ENCODE data around the gene TOP2B. TPM values are rescaled to one million over a fixed set of nuclear protein-coding genes. Genes with fewer than 3 reads are reported as not detected.

The TOP2B gene
- total RNA-seq, 1 experiment from 2014 or later: 152 TPM

- no peak for DNase-seq (ENCODE audit: low spot score)
Measured at GRCh38 chr3:25677121-25677520, 12.4 kb upstream of the TOP2B start.

DNA sequence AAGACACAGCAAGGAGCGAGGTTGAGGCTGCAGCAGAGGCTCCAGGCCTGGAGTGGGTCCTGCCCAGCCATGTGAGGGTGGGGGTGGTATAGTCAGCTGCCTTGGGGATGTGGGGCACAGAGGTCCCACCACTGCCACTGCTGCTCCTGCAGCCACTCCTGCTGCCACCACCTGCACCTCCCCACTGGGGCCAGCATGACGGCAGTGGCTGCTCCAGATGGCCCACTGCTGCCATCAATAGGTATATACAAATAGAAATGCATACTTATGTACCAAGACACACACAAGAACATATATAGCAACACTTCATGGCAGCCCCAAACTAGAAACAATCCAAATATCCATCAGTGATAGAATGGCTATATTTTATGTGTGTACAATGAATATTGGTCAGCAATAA is 10.0 kb upstream of the TOP2B start:
- DNase-seq (ENCODE audit: low spot score): no peak

DNA sequence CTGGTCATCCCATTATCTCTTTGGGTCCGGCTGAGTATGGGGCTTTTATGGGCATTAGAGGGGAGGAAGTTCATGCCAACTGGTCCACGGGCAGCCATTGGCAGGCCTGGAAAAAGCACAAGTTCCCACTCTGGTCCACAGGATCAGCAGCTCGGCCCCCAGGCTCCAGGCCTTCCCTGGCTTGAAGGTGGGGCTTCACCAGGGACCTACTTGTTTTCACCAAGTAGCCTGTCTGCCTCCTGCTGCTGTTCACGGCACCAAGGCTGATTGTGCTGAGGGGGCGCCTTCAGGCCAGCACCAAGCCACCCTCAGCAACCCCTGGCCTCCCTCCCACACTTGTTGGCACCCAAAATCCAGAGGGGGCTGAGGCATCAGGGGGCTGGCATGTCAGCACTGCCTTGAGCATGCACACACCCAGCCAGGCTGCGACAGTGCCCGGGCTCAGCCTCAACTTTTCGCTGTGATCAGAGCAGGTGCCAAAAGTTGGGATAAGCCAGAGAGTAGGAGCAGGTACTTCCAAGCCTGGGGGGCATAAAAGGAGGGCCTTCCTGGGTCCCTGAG is 9.1 kb upstream of the TOP2B start:
- no peak for DNase-seq (ENCODE audit: low spot score)

- DNase-seq (ENCODE audit: low spot score): no peak
Measured at GRCh38 chr3:25665315-25666280, 891 bp upstream of the TOP2B start.

DNA sequence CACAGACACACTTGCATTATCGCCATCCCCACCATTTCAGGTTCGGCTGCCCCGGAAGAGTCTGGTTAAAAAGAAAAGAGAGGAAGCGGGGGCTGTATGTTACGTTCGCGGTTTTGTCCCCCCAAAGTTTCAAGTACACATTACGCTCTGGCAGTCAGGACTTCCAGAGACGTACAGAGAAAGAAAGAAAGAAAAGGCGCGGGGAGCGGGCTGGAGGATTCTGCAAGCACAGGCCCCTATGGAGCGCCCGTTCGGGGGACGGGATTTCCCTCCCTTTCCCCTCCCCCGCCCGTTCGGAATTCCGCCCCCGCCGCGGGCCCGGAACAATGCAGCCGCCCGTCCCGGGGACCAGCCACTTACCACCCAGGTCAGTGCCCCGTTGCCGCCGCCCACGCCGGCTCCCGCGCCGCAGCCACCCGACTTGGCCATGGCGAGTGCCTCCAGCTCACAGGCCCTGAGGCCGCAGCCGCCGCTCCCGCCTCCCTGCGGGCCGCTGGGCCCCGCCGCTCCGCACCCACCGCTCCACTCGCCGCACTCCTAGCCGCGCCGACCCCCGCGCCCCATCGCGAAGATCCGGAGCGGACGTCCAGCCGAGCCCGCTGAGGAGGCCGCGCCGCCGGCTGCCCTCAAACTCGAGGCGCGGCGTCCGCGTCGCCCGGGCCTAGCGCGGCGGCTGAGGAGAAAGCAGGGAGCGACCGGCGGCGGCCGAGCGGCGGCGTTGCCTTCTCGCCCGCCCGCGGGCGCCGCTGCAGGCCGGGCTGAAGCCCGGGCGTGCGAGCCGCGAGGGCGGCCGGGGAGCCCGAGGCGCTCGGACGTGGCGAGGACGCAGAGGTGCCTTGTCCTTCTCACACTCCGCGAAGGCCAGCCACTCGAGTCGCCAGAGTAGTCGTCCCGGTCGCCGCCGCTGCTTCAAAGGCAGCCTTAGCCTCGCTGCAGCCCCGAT is 567 bp downstream of the TOP2B start:
- peak; percentile 29 for DNase-seq (ENCODE audit: low spot score)

DNA sequence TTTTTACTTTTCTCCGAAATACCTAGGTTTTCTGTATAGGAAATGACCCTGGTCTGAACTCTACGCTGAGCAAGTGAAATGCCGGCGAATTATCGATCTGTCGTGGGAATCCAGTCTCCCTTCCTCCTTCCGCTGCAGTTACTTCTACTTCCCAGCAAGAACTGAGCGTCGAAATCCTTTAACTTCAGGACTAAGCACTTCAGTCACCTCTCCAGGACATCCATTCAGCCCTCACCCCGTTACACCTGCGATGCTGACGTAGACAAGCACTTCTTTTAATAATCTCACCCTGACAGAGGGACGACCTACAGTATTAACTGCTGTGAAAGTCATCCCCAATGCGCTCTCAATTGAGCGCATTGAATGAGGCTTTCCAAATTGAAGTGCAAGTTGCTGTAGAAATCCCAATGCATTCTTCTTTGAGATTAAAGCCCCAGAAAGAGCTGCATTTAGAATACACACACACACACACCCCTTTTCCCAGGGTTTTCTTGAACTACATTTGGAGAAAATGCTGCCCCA is 1.3 kb downstream of the TOP2B start:
- peak; percentile 18 for DNase-seq (ENCODE audit: low spot score)

DNA sequence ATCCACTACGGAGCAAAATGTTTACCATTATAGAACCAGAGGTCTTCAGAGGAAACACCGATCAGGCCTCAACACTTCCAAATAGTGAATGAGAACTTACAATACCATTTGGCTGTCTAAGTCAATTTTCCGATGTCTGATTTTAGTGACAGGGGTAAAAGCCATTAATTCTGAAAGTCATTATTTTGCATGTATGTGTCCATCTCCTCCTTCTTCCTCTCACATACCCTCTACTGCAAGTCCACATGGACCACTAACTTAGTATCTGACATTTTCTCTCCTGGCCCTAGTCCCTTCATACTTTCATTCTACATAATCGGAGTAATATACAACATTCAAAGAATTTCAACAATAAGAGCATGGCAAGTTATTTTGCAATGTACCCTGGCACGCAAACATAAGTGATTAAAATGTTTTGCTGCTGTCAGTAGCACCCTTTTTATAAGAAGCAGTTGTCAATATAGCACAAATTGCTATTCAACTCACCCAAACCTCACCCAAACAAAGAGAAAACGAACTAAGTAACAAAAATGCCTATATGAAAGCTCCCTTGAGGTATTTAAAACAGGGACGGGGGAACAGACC is 1.9 kb downstream of the TOP2B start:
- no peak for DNase-seq (ENCODE audit: low spot score)

GRCh38 chr3:25661694-25662437 is 2.8 kb downstream of the TOP2B start:
- DNase-seq (ENCODE audit: low spot score): no peak

GRCh38 chr3:25658836-25659235 is 5.9 kb downstream of the TOP2B start:
- no peak for DNase-seq (ENCODE audit: low spot score)

DNA sequence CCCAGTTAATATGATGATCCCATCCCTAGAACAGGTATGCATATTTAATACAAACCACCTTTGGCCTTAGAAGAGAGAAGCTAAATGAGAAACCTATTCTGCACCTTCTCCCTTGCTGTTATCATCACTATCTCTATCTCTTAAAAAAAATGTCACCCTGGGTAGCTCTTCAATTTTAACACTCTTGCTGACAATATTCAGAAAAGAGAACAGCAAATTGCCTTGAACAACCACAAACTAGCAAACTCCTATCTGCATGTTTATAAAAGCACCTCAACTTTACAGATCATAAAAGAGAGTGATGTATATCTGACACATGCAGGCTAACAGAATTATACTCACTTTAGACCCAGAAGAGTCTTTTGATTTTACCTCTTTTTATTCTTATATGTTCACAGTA is 7.4 kb downstream of the TOP2B start:
- DNase-seq (ENCODE audit: low spot score): no peak

DNA sequence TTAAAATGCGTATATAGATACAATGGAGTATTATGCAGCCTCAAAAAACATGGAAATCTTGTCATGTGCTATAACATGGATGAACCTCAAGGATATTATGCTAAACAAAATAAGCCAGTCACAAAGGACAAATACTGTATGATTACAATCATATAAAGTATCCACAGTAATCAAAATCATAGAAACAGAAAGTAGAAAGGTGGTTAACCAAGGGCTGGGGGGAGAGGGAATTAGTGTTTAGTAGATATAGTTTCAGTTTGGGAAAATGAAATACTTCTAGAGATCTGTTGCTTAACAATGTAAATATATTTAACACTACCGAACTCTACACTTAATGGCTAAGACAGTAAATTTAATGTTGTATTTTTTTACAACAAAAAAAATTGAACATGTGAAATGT is 9.0 kb downstream of the TOP2B start:
- DNase-seq (ENCODE audit: low spot score): no peak

DNA sequence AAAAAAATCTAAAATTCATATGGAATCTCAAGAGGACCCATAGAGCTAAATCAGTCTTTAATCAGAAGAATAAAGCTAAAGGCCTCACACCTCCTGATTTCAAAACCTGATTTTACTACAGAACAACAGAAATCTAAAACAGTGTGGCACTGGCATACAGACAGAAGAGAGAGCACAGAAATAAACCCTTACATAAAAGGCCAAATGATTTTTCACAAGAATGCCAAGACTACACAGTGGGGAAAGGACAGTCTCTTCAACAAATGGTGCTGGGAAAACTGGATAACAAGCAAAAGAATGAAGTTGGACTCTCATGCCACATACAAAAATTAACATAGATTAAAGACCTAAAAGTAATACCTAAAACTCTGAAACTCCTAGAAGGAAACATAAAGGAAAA is 10.1 kb downstream of the TOP2B start:
- DNase-seq (ENCODE audit: low spot score): no peak

DNA sequence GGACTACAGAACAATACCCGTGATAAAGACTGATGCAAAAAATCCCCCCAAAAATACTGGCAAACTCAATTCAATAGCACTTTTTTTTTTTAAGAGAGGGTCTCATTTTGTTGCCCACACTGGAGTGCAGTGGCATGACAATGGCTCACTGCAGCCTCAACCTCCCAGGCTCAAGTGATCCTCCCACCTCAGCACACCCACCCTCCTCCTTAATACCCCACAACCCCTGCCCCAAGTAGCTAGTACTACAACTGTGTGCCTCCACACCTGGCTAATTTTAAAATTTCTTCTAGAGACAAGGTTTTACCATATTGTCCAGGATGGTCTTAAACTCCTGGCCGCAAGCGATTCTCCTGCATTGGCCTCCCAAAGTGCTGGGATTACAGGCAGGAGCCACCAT is 11.4 kb downstream of the TOP2B start:
- DNase-seq (ENCODE audit: low spot score): no peak

DNA sequence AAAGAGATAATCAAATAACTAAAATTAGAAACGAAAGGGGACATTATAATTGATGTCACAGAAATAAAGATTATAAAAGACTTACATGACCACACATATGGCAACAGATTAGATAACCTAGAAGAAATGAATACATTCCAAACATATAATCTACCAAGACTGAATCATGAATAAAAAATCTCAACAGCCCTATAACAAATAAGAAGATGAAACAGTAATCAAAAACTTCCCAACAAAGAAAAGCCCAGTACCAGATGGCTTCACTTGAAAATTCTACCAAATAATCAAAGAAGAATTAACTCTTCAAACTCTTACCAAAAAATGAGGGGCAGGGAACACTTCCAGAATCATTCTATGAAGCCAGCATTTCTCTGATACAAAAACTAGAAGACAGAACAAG is 11.8 kb downstream of the TOP2B start:
- no peak for DNase-seq (ENCODE audit: low spot score)

DNA sequence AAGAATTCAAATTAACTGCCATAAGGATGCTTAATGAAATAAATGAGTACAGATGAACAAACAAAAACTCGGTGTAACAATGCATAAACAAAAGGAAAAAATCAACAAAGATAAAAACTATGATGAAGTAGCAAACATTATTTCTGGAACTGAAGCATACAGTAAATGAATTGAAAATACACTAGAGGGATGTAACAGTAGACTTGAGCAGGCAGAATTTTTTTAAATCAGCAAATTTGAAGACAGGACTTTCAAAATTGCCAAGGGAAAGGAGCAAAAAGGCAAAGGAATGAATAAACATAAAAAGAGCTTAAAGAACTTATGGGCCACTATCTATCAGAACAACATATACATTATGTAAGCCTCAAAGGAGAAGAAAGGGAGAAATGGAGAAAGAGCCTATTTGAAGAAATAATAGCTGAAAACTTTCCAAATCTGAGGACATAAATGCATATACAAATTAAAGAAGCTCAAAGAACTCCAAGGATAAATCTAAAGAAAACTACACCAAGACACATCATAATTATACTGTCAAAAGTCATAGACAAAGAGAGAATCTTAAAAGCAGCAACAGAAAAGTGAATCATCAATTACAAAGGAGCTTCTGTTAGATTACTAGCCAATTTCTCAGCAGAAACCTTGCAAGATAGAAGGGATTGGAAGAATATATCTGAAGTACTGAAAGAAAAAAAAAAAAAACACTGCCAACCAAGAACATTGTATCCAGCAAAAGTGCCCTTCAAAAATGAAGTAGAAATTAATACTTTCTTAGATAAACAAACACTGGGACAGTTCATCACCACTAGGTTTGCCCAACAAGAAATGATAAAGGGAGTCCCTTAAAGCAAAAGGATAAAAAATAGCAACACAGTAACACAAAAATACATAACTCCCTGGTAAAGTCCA is 15.5 kb downstream of the TOP2B start:
- DNase-seq (ENCODE audit: low spot score): no peak

DNA sequence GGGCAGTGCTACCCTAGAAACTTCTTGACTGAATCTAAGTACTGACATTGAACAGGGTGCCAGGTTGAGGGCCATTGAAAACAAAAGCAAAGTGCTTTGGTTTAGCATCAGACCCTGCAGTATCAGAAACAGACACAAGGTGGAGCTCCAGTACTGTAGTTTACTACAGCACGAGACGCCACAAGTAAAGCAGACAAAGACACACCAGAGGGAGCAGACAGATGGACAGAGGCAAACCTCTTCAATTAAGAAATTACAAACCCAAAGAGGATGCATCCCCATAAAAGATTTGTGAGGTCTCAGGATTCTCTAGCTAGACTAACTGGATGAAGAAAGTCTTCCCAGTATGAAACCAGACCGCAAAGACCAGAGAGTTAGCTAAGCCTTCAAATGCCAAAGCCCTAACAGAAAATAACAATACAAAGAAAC is 16.6 kb downstream of the TOP2B start:
- peak; percentile 76 for DNase-seq (ENCODE audit: low spot score)

GRCh38 chr3:25635038-25635437 is 29.7 kb downstream of the TOP2B start:
- DNase-seq (ENCODE audit: low spot score): no peak

- no peak for DNase-seq (ENCODE audit: low spot score)
Measured at GRCh38 chr3:25633919-25634318, 30.8 kb downstream of the TOP2B start.

- DNase-seq (ENCODE audit: low spot score): no peak
Measured at GRCh38 chr3:25631989-25632388, 32.7 kb downstream of the TOP2B start.

DNA sequence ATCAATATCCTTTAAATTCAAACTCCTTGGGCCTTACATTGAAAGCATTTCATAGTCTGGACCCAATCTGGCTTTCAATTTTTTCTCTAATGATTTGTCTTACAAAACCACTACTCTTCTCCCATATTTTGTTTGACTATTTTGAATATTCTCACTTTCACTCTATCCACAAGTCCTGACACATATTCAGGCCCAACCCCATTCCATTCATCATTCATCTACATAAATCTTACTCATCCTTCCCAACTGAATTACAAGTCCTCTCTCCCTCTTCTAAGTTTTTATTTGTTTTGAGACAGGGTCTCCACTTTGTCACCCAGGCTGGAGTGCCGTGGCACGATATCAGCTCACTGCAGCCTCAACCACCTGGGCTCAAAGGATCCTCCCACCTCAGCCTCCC is 43.6 kb downstream of the TOP2B start:
- DNase-seq (ENCODE audit: low spot score): no peak
